PFSK-1 (cell line): ENCODE measurements around the gene SEMA4D.

Experiments used
- FOXP2 ChIP-seq: optimal IDR thresholded peaks from 2 replicates; pipeline ENCODE3; 2011; ENCODE audit warnings: borderline replicate concordance, control low read depth, inconsistent platforms; ENCODE audit not compliant: insufficient read depth; ENCODE audit errors: extremely low read length, extremely low read depth
- POLR2AphosphoS5 ChIP-seq: IDR thresholded peaks from 2 replicates; pipeline ENCODE4 v1.6.1; 2012; ENCODE audit warnings: low read depth, mild to moderate bottlenecking, control low read depth, low read length, moderate library complexity
- SIN3A ChIP-seq: IDR thresholded peaks from 2 replicates; pipeline ENCODE4 v1.6.1; 2012; ENCODE audit warnings: mild to moderate bottlenecking, low read length, moderate library complexity, borderline replicate concordance; ENCODE audit not compliant: insufficient read depth
- TAF1 ChIP-seq: IDR thresholded peaks from 2 replicates; pipeline ENCODE4 v1.6.1; 2012; ENCODE audit warnings: low read length, control low read depth, borderline replicate concordance; ENCODE audit not compliant: insufficient read depth
- TF ChIP-seq, protein P1 (sequence below), 2 experiments: IDR thresholded peaks; 2 replicates each; pipeline versions ENCODE4 v1.6.1 to v1.8.0; 2011 to 2012; ENCODE audit warnings: low read depth in 2 of 2, low read length in 2 of 2, control low read depth in 1 of 2, inconsistent platforms in 1 of 2, mild to moderate bottlenecking in 1 of 2, moderate library complexity in 1 of 2; ENCODE audit not compliant: insufficient read depth in 1 of 2

Gene SEMA4D

GRCh38 chr9:89418882-89419640, 78.9 kb downstream of the SEMA4D start:
- TF ChIP-seq FOXP2: no peak
- no peak for TF ChIP-seq TAF1
- TF ChIP-seq, protein P1, sequence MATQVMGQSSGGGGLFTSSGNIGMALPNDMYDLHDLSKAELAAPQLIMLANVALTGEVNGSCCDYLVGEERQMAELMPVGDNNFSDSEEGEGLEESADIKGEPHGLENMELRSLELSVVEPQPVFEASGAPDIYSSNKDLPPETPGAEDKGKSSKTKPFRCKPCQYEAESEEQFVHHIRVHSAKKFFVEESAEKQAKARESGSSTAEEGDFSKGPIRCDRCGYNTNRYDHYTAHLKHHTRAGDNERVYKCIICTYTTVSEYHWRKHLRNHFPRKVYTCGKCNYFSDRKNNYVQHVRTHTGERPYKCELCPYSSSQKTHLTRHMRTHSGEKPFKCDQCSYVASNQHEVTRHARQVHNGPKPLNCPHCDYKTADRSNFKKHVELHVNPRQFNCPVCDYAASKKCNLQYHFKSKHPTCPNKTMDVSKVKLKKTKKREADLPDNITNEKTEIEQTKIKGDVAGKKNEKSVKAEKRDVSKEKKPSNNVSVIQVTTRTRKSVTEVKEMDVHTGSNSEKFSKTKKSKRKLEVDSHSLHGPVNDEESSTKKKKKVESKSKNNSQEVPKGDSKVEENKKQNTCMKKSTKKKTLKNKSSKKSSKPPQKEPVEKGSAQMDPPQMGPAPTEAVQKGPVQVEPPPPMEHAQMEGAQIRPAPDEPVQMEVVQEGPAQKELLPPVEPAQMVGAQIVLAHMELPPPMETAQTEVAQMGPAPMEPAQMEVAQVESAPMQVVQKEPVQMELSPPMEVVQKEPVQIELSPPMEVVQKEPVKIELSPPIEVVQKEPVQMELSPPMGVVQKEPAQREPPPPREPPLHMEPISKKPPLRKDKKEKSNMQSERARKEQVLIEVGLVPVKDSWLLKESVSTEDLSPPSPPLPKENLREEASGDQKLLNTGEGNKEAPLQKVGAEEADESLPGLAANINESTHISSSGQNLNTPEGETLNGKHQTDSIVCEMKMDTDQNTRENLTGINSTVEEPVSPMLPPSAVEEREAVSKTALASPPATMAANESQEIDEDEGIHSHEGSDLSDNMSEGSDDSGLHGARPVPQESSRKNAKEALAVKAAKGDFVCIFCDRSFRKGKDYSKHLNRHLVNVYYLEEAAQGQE (IDR thresholded peaks at IDR 0.05; ENCODE audit: insufficient read depth in 1 of 2, low read depth in 2 of 2, low read length in 2 of 2): no peak

DNA sequence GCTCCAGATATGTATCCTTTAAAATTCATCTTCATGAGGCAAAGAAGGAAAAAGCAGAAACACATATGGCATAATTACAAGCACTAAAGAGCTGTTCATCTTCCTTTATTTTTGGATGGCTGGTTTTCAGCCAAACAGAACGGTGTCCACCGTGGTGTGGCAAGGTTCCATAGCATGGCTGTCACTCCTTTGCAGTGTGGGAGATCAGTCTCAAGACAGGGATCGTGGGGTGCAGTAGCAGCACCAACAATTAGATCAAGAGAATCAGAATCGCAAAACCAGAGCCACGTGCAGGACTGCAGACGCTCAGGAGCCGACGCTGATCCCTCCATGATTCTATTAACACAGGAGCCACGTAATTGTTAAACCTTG, 79.5 kb downstream of the SEMA4D start:
- TF ChIP-seq TAF1 (no peak), FOXP2 (no peak), POLR2AphosphoS5 (no peak), SIN3A (no peak)
- TF ChIP-seq, protein P1 (IDR thresholded peaks at IDR 0.05; ENCODE audit: insufficient read depth in 1 of 2, low read depth in 2 of 2, low read length in 2 of 2): no peak

DNA sequence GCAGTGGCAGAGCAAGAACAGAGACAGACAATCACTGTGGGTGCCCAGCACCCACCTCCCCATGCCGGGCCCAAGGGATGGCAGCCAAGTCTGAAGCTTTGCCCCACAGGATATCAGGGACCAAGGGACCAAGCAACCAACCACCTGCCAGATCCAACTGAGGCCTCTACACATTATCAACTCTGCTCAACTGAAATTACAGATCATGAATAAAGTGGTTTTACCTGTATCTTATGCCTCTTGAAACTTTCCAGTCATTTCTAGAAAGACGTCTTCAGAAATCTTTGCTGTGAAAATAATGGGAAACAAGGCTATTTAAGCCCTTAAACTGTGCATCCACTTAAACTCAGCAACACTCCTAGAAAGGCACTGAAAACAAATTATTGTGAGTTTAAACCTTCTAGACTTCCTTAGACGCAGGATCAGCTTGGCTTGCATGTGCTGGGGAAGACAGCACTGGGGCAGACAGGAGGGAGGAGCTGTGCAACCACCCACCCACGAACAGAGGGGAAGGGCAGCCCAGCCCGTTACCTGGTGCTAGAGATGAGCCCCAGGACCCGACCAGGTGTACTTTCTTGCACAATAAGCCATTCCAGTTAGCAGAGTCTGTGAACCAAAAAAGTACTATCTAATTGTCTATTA, 80.0 kb downstream of the SEMA4D start:
- no peak for TF ChIP-seq TAF1
- TF ChIP-seq POLR2AphosphoS5: no peak
- TF ChIP-seq, protein P1 (IDR thresholded peaks at IDR 0.05; ENCODE audit: insufficient read depth in 1 of 2, low read depth in 2 of 2, low read length in 2 of 2): no peak
- TF ChIP-seq SIN3A: no peak
- TF ChIP-seq FOXP2: no peak

DNA sequence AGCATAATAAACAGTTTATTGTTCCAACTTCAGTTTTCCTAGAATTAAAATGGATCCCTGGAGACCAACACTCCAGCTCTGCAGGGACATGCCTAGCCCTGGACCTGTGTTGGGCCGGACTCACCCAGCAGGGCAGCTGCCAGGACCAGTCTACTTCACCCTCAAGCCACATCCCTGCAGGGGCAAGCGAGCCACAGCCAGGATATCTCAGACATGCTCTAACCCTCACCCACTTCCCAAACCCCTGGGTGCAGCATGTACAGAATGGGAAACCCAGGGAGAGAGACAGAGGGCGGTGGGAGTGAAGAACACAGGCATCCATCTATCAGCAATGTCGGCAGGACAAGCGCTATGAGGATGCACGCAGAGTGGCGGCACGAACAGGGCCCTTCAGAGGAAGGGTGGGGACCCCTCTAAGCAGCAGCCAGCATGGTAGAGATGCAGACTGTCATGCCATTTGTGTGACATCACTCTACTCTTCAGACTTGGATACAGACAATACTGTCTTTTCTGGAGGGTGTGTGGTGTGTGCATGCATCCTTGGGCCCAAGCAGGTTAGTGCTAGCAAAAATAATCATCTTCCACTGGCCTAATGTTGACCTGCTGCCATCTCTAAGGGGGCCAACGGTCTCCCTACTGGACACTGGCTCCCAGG, 83.1 kb downstream of the SEMA4D start:
- TF ChIP-seq TAF1: no peak
- no peak for TF ChIP-seq POLR2AphosphoS5
- TF ChIP-seq FOXP2: no peak
- TF ChIP-seq, protein P1 (IDR thresholded peaks at IDR 0.05; ENCODE audit: insufficient read depth in 1 of 2, low read depth in 2 of 2, low read length in 2 of 2): no peak
- TF ChIP-seq SIN3A: no peak
